ENCODE results near the gene CHST13.

The CHST13 gene

GRCh38 chr3:126542340-126543241 lies 18.6 kb downstream of the CHST13 start:
- DNase-seq, result no peak

GRCh38 chr3:126543457-126544061 lies 19.6 kb downstream of the CHST13 start:
- DNase-seq, result no peak

- no peak for DNase-seq
These were observed 20.8 kb downstream of the CHST13 start for GRCh38 chr3:126544596-126545281.

- DNase-seq, result no peak
These were observed 21.6 kb downstream of the CHST13 start for GRCh38 chr3:126545544-126545943.

- DNase-seq, result no peak
These were observed 22.1 kb downstream of the CHST13 start for GRCh38 chr3:126546013-126546412.

GRCh38 chr3:126546549-126547239 lies 22.7 kb downstream of the CHST13 start:
- DNase-seq, result no peak

GRCh38 chr3:126547721-126548120 lies 23.8 kb downstream of the CHST13 start:
- DNase-seq, result no peak

GRCh38 chr3:126548556-126549466 lies 24.9 kb downstream of the CHST13 start:
- DNase-seq, result no peak

GRCh38 chr3:126549861-126550487 lies 26.0 kb downstream of the CHST13 start:
- DNase-seq, result no peak

GRCh38 chr3:126550488-126551051 lies 26.6 kb downstream of the CHST13 start:
- DNase-seq, result no peak

- no peak for DNase-seq
These were observed 27.3 kb downstream of the CHST13 start for GRCh38 chr3:126551121-126551838.

- no peak for DNase-seq
These were observed 28.1 kb downstream of the CHST13 start for GRCh38 chr3:126551839-126552687.

- no peak for DNase-seq
These were observed 28.8 kb downstream of the CHST13 start for GRCh38 chr3:126552688-126553283.

- DNase-seq, result no peak
These were observed 29.5 kb downstream of the CHST13 start for GRCh38 chr3:126553284-126554084.

GRCh38 chr3:126554560-126555525 lies 30.9 kb downstream of the CHST13 start:
- no peak for DNase-seq

GRCh38 chr3:126555795-126556636 lies 32.1 kb downstream of the CHST13 start:
- DNase-seq, result no peak

All from DMS 273 treated with DMSO at 0.1 percent for 48 hours (cell line).